HCT116 (cell line): ENCODE measurements around the gene RHBDF2. TPM values are rescaled to one million over a fixed set of nuclear protein-coding genes. Genes with fewer than 3 reads are reported as not detected.

Experiments
- ATAC-seq: fragments of 200-7000 bp; cut with Tn5 transposase; 2 replicates; pipeline ENCODE4 v1.9.1; 2020; ENCODE audit warnings: mild to moderate bottlenecking, moderate library complexity
- BruUV-seq: library from RNA; stranded (reverse); fragments of 400-500 nt; replicated peaks from 2 replicates; lab custom pipeline; 2021; lab: Mats Ljungman, UMichigan
- CTCF ChIA-PET: fragments of 300-600 bp; sonication (Branson Sonifier 250); formaldehyde crosslinking; loops from one replicate; lab custom pipeline; 2021; ENCODE audit warnings: antibody characterized with exemption; lab: Charles Lee
- POLR2A ChIA-PET: fragments of 300-600, 350-600 bp; sonication (Branson Sonifier 250); formaldehyde crosslinking; loops from one replicate; lab custom pipeline; 2021; ENCODE audit warnings: antibody characterized with exemption; lab: Charles Lee
- RAD21 ChIA-PET, 2 experiments: fragments of 300-600 bp; sonication (Branson Sonifier 250); formaldehyde crosslinking; loops; one replicate each; lab custom pipeline; 2023; ENCODE audit warnings: low total read pairs in 2 of 2; ENCODE audit not compliant: uncharacterized antibody in 2 of 2, unreplicated experiment in 2 of 2, low non-redundant PET in 1 of 2; lab: Charles Lee
- DNase-seq: peaks from one replicate; pipeline ENCODE4 v3.0.0-alpha.2; 2010; ENCODE audit warnings: low read depth, low spot score
- H2AFZ ChIP-seq: fragments of 200-600 bp; shearing (Covaris generic), sonication (generic); 2 replicates; pipeline ENCODE4 v1.6.1; 2017; ENCODE audit warnings: low read depth, mixed run types, mixed read lengths, antibody characterized with exemption, low read length; ENCODE audit not compliant: poor library complexity, severe bottlenecking
- H3K27ac ChIP-seq: 2 replicates; pipeline ENCODE4 v1.5.1; 2012; ENCODE audit warnings: low read depth, low read length
- H3K27me3 ChIP-seq: fragments of 200-600 bp; sonication (generic); 2 replicates; pipeline ENCODE4 v1.6.1; 2016; ENCODE audit warnings: mixed run types, low read length, mixed read lengths; ENCODE audit not compliant: insufficient read depth
- H3K36me3 ChIP-seq, 2 experiments: fragments of 200-500 bp in 1 of 2; fragments of 200-600 bp in 1 of 2; sonication (Bioruptor generic) in 1 of 2; sonication (generic) in 1 of 2; 2 replicates each; pipeline versions ENCODE4 v1.5.1 to v1.6.1; 2014 to 2016; ENCODE audit warnings: low read length in 2 of 2, inconsistent platforms in 1 of 2, mixed read lengths in 1 of 2, mixed run types in 1 of 2; ENCODE audit not compliant: insufficient read depth in 2 of 2, control insufficient read depth in 1 of 2
- H3K4me1 ChIP-seq, 2 experiments: fragments of 200-600 bp in 1 of 2; sonication (generic) in 1 of 2; 2 replicates each; pipeline versions ENCODE4 v1.5.1 to v1.6.1; 2012 to 2017; ENCODE audit warnings: low read length in 2 of 2, inconsistent platforms in 1 of 2, mild to moderate bottlenecking in 1 of 2, mixed read lengths in 1 of 2, mixed run types in 1 of 2, moderate library complexity in 1 of 2; ENCODE audit not compliant: insufficient read depth in 2 of 2, control insufficient read depth in 1 of 2
- H3K4me2 ChIP-seq: fragments of 200-600 bp; sonication (generic); 2 replicates; pipeline ENCODE4 v1.6.1; 2017; ENCODE audit warnings: mixed run types, low read length, mixed read lengths
- H3K4me3 ChIP-seq, 2 experiments: fragments of 200-600 bp in 1 of 2; sonication (generic) in 1 of 2; replicated peaks in 1 of 2; 2 replicates each; pipeline ENCODE4 v1.5.1; 2011 to 2016; ENCODE audit warnings: low read length in 2 of 2, control low read depth in 1 of 2, low read depth in 1 of 2, mild to moderate bottlenecking in 1 of 2, mixed read lengths in 1 of 2, mixed run types in 1 of 2
- H3K79me2 ChIP-seq: fragments of 200-600 bp; sonication (generic); 2 replicates; pipeline ENCODE4 v1.6.1; 2017; ENCODE audit warnings: mild to moderate bottlenecking, mixed run types, low read length, moderate library complexity, mixed read lengths; ENCODE audit not compliant: insufficient read depth
- H3K9ac ChIP-seq: fragments of 200-600 bp; sonication (generic); 2 replicates; pipeline ENCODE4 v1.6.1; 2016; ENCODE audit warnings: low read length, mixed read lengths
- H3K9me2 ChIP-seq: fragments of 200-600 bp; sonication (generic), shearing (Covaris generic); 2 replicates; pipeline ENCODE4 v1.6.1; 2017; ENCODE audit warnings: mixed run types, mild to moderate bottlenecking, moderate library complexity; ENCODE audit not compliant: insufficient read depth
- H3K9me3 ChIP-seq, 2 experiments: fragments of 200-500 bp in 1 of 2; fragments of 200-600 bp in 1 of 2; sonication (Bioruptor generic) in 1 of 2; sonication (generic) in 1 of 2; 2 replicates each; pipeline ENCODE4 v1.6.1; 2014 to 2017; ENCODE audit warnings: low read length in 2 of 2, mixed read lengths in 2 of 2, inconsistent platforms in 1 of 2, low read depth in 1 of 2, mild to moderate bottlenecking in 1 of 2, mixed run types in 1 of 2, moderate library complexity in 1 of 2; ENCODE audit not compliant: control insufficient read depth in 1 of 2, insufficient read depth in 1 of 2
- H4K20me1 ChIP-seq: fragments of 200-600 bp; sonication (generic), shearing (Covaris generic); 2 replicates; pipeline ENCODE4 v1.6.1; 2017; ENCODE audit warnings: mixed run types, mild to moderate bottlenecking, moderate library complexity; ENCODE audit not compliant: insufficient read depth
- EZH2 ChIP-seq: fragments of 200-600 bp; sonication (generic); IDR thresholded peaks from 2 replicates; pipeline ENCODE4 v1.6.1; 2017; ENCODE audit warnings: antibody characterized with exemption, mixed run types
- POLR2AphosphoS5 ChIP-seq: IDR thresholded peaks from 2 replicates; pipeline ENCODE4 v1.6.1; 2011; ENCODE audit warnings: mild to moderate bottlenecking, low read depth, low read length, moderate library complexity
- RAD21 ChIP-seq: IDR thresholded peaks from 2 replicates; pipeline ENCODE4 v1.6.1; 2012; ENCODE audit warnings: low read depth, mild to moderate bottlenecking
- REST ChIP-seq: IDR thresholded peaks from 2 replicates; pipeline ENCODE4 v1.6.1; 2012; ENCODE audit warnings: low read depth
- YY1 ChIP-seq: IDR thresholded peaks from 2 replicates; pipeline ENCODE4 v1.6.1; 2011; ENCODE audit warnings: low read length, low read depth, moderate library complexity, mild to moderate bottlenecking; ENCODE audit not compliant: insufficient replicate concordance; ENCODE audit errors: extremely low read depth
- ZFX ChIP-seq: fragments of 450-650 bp; IDR thresholded peaks from 2 replicates; pipeline ENCODE4 v1.6.1; 2017
- intact Hi-C: fragments of 100-400 bp; cut with micrococcal nuclease; formaldehyde crosslinking; loops from 2 replicates; pipeline ENCODE4 v1.10.0; 2022
- total RNA-seq: library from RNA; stranded (reverse); gene quantifications from one replicate; pipeline ENCODE4 v1.2.1, GENCODE V29; 2021; ENCODE audit not compliant: unreplicated experiment
- TF ChIP-seq, protein P1 (sequence below), 3 experiments: fragments of 200-600 bp in 1 of 3; sonication (generic) in 1 of 3; IDR thresholded peaks in 2 of 3; conservative IDR thresholded peaks in 1 of 3; 2 replicates each; pipeline ENCODE4 v1.5.1; 2012 to 2017; ENCODE audit warnings: low read depth in 2 of 3, low read length in 2 of 3, antibody characterized with exemption in 1 of 3, borderline replicate concordance in 1 of 3, control low read depth in 1 of 3, mild to moderate bottlenecking in 1 of 3, mixed read lengths in 1 of 3, mixed run types in 1 of 3, moderate library complexity in 1 of 3; ENCODE audit not compliant: insufficient read depth in 1 of 3
- TF ChIP-seq, protein P2 (sequence below): IDR thresholded peaks from 2 replicates; pipeline ENCODE4 v1.6.1; 2011; ENCODE audit warnings: mild to moderate bottlenecking, low read length, moderate library complexity; ENCODE audit not compliant: insufficient replicate concordance; ENCODE audit errors: extremely low read depth

RHBDF2 gene
- total RNA-seq, 1 experiment from 2014 or later = 61.1 TPM

- H3K9ac ChIP-seq = no peak overlapping the region
- ATAC-seq = peak; percentile 50
- no peaks in the 10 kb centered on the region for H3K9me2 ChIP-seq
- H3K4me2 ChIP-seq = no peak overlapping the region
- H3K9me3 ChIP-seq = no peaks in the 10 kb centered on the region
- no peak for DNase-seq
- no TSS peak for BruUV-seq
- peaks cover 10 to 31% of the 10 kb centered on the region in 2 experiments; a peak in 3 of 4 replicates for H3K4me1 ChIP-seq
- POLR2A ChIA-PET = interaction anchor here (0.5 to 0.7 kb wide), 3 partner anchors 28 to 143 kb away, joined by 3 to 5 read pairs (median 3); no protein-coding TSS in a partner anchor
- H2AFZ ChIP-seq = no peak overlapping the region
- no peaks in the 10 kb centered on the region for H3K36me3 ChIP-seq
- H3K27me3 ChIP-seq = no peaks in the 10 kb centered on the region
- CTCF ChIA-PET = interaction anchor here (0.6 to 2.8 kb wide), 6 partner anchors 12 to 153 kb away, joined by 3 to 10 read pairs (median 4); partner anchors contain the start of gene PRCD
- H3K27ac ChIP-seq = no peak overlapping the region
- RAD21 ChIA-PET = interaction anchor here in 1 of 2 experiments (1.4 kb wide), 1 partner anchor 12 kb away, joined by 4 read pairs; the partner anchor contains the start of gene PRCD
- H4K20me1 ChIP-seq = no peaks in the 10 kb centered on the region
- intact Hi-C loops = no loop called here
- no peaks in the 10 kb centered on the region for H3K79me2 ChIP-seq
- H3K4me3 ChIP-seq = no peak overlapping the region
- no peak for TF ChIP-seq POLR2AphosphoS5
- TF ChIP-seq, protein P1, sequence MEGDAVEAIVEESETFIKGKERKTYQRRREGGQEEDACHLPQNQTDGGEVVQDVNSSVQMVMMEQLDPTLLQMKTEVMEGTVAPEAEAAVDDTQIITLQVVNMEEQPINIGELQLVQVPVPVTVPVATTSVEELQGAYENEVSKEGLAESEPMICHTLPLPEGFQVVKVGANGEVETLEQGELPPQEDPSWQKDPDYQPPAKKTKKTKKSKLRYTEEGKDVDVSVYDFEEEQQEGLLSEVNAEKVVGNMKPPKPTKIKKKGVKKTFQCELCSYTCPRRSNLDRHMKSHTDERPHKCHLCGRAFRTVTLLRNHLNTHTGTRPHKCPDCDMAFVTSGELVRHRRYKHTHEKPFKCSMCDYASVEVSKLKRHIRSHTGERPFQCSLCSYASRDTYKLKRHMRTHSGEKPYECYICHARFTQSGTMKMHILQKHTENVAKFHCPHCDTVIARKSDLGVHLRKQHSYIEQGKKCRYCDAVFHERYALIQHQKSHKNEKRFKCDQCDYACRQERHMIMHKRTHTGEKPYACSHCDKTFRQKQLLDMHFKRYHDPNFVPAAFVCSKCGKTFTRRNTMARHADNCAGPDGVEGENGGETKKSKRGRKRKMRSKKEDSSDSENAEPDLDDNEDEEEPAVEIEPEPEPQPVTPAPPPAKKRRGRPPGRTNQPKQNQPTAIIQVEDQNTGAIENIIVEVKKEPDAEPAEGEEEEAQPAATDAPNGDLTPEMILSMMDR (IDR thresholded peaks at IDR 0.05 in 2 of 3, conservative IDR thresholded peaks at IDR 0.05 in 1 of 3; ENCODE audit: borderline replicate concordance in 1 of 3, insufficient read depth in 1 of 3, low read depth in 2 of 3, low read length in 2 of 3) = peak in 2 of 3 experiments; percentile 17 to 47; a peak in 3 of 6 replicates
Observed at GRCh38 chr17:76528528-76529223, 27.5 kb upstream of the RHBDF2 start.

- no peaks in the 10 kb centered on the region for H3K36me3 ChIP-seq
- no peak overlapping the region for H3K9ac ChIP-seq
- H2AFZ ChIP-seq = no peak overlapping the region
- H3K4me1 ChIP-seq = peaks cover 10 to 36% of the 10 kb centered on the region in 2 experiments; a peak in 3 of 4 replicates
- H3K4me2 ChIP-seq = no peak overlapping the region
- ChIA-PET CTCF (interaction anchor here (0.9 to 2.8 kb wide), 6 partner anchors 12 to 154 kb away, joined by 3 to 10 read pairs (median 6); partner anchors contain the start of gene PRCD), RAD21 (interaction anchor here in 1 of 2 experiments (1.4 kb wide), 1 partner anchor 12 kb away, joined by 4 read pairs; the partner anchor contains the start of gene PRCD), POLR2A (interaction anchor here (0.5 to 0.7 kb wide), 3 partner anchors 29 to 144 kb away, joined by 3 to 5 read pairs (median 3); no protein-coding TSS in a partner anchor)
- H3K9me3 ChIP-seq = no peaks in the 10 kb centered on the region
- intact Hi-C loops = no loop called here
- no peaks in the 10 kb centered on the region for H3K9me2 ChIP-seq
- no peaks in the 10 kb centered on the region for H4K20me1 ChIP-seq
- ATAC-seq = no peak
- no peak for DNase-seq
- H3K27ac ChIP-seq = no peak overlapping the region
- H3K79me2 ChIP-seq = no peaks in the 10 kb centered on the region
- H3K27me3 ChIP-seq = no peaks in the 10 kb centered on the region
- no peak overlapping the region for H3K4me3 ChIP-seq
- BruUV-seq = no TSS peak
- TF ChIP-seq, protein P2, sequence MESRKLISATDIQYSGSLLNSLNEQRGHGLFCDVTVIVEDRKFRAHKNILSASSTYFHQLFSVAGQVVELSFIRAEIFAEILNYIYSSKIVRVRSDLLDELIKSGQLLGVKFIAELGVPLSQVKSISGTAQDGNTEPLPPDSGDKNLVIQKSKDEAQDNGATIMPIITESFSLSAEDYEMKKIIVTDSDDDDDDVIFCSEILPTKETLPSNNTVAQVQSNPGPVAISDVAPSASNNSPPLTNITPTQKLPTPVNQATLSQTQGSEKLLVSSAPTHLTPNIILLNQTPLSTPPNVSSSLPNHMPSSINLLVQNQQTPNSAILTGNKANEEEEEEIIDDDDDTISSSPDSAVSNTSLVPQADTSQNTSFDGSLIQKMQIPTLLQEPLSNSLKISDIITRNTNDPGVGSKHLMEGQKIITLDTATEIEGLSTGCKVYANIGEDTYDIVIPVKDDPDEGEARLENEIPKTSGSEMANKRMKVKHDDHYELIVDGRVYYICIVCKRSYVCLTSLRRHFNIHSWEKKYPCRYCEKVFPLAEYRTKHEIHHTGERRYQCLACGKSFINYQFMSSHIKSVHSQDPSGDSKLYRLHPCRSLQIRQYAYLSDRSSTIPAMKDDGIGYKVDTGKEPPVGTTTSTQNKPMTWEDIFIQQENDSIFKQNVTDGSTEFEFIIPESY = no peak
- no peak for TF ChIP-seq YY1
- TF ChIP-seq EZH2 = no peak
- no peak for TF ChIP-seq RAD21
- TF ChIP-seq REST = no peak
- TF ChIP-seq ZFX = no peak; the same call in 1 of the 2 replicates
Observed at GRCh38 chr17:76528156-76528527, 26.9 kb upstream of the RHBDF2 start.
